ENCODE results near the gene ATP6V0A1. TPM values are rescaled to one million over a fixed set of nuclear protein-coding genes. Genes with fewer than 3 reads are reported as not detected.

ATP6V0A1 gene
- total RNA-seq (10 to 100 TPM; 11.1 to 18.0 (median 14.9) TPM), total RNA-seq (5.4 to 21.8 (median 12.3) reads per million in 29 experiments)
- 8.9 TPM for total RNA-seq (2013)

DNA sequence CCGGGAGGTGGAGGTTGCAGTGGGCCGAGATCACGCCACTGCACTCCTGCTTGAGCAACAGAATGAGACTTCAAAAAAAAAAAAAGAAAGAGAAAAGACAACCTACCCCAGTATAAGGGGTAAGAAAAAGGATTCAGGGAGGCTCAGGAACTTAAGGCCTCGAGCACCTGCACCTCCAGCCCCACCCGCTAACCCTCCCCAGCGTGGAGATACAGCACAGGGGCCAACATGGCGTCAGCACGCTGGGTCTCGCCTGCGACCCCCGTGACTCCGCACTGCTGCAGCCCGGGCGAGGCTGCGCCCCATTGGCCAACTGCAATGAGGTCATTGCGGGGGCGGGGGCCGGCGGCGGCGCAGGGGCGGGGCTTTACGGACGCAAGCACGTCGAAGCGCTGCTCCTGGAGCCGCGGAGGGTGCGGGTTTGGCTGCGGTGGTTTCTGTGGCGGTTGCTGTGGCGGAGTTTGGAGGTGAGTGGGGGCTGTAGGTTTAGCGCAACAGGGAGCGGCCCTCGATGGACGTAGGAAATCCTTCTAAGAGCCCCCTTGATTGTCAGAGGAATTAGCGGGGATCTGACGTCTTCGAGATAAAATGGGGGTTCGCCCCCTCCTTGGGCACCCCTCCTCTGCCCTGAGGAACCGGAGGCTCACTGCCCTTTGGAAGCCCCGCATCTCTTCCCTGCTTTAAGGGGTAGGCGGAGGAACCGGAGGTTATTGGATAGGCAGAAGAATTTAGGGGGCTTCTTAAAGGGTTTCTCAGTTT, at the start of gene ATP6V0A1:
TSS of gene ATP6V0A1 (plus strand) at position 382 of the 759 bp plus-strand sequence. CDS start 2,017 bp downstream, outside the sequence.
- Mint-ChIP-seq H3K4me3 (peak within 1 kb of the TSS; percentile 90 to 95 (median 91)), H3K27me3 (peaks cover 0 to 3% of the 10 kb centered on the region in 2 donors), H3K27ac (peak within 1 kb of the TSS; percentile 83 to 86), H3K4me1 (peaks cover 41 to 51% (median 42%) of the 10 kb centered on the region in 3 donors), H3K9me3 (no peaks in the 10 kb centered on the region), H3K36me3 (peaks cover 8% of the 10 kb centered on the region)
- ChIA-PET CTCF (interaction anchor here in 1 of 2 donors (0.6 kb wide), 1 partner anchor 342 kb away, joined by 3 read pairs; no protein-coding TSS in a partner anchor), POLR2A (no interaction called here)
- under 1% methylated on average over 26 of the region's 45 CpGs for WGBS (ENCODE audit: insufficient coverage)
- DNase-seq: peak; percentile 68 to 89 (median 81)
- no peaks in the 10 kb centered on the region for H3K27me3 ChIP-seq (replicated peaks in 1 of 2; ENCODE audit: control insufficient read depth in 2 of 2, extremely low read depth in 1 of 2, insufficient read depth in 2 of 2, low read length in 1 of 2)
- ATAC-seq (replicated peaks in 1 of 4): peak; percentile 89 to 94 (median 91)
- H3K4me3 ChIP-seq (ENCODE audit: control insufficient read depth in 1 of 2, extremely low read depth in 1 of 2, low read length in 1 of 2): peak within 1 kb of the TSS; percentile 46 to 95
- H3K4me1 ChIP-seq (ENCODE audit: control insufficient read depth in 1 of 2, extremely low read depth in 1 of 2, insufficient read depth in 2 of 2, low read length in 2 of 2): peaks cover 25 to 39% of the 10 kb centered on the region in 2 experiments
- no peaks in the 10 kb centered on the region for H3K9me3 ChIP-seq
- no peaks in the 10 kb centered on the region for H3K36me3 ChIP-seq (ENCODE audit: control insufficient read depth in 2 of 2, extremely low read depth in 1 of 2, insufficient read depth in 1 of 2, low read length in 1 of 2)
- peak within 1 kb of the TSS; percentile 10 for H3K27ac ChIP-seq (ENCODE audit: low read length)

DNA sequence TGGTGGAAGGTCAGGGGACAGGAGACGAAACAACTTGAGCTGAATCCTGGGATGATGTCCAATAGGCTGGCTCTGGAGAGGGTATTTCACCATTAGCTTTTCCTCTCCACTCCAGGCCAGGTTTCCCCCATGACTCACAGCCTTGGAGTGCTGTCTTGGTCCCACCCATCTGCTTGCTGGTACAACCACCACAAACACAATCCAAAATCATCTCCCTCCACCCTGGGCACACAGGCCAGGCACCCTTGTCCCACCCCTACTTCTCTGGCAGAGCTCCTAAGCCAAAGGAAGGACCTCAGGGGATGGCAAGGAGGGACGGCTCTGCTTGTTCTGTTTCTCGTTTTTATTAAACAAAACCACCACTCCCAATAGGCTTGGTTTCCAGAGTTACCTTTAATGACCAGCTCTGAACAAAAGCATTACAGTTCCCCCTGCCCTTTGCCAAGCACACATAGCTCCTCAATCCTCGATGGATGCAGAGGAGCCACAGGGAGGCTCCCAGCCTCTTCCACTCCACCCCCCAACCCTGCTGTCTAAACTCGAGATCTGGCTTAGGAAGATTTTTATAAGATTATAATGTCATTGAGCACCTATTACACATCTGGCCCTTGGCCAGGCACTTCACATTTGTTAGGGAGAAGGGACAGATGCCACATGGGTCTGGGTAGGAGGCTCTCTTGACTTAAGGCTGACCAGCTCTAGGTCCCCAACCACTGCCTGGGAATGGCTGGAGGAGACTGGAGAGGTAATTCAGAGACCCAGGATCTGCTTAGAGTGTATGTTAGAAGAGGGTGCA, 49.0 kb upstream of the ATP6V0A1 start:
- WGBS (ENCODE audit: insufficient coverage): 80% methylated on average over 1 of the region's 5 CpGs
- H3K4me3 Mint-ChIP-seq: no peak overlapping the region
- H3K27ac Mint-ChIP-seq: peak overlapping the region in 1 of 2 donors; percentile 11
- ChIA-PET POLR2A (no interaction called here), CTCF (interaction anchor here in 1 of 2 donors (0.7 to 0.8 kb wide), 2 partner anchors 88 to 964 kb away, joined by 3 read pairs; no protein-coding TSS in a partner anchor)
- no peaks in the 10 kb centered on the region for H3K9me3 ChIP-seq
- no peak overlapping the region for H3K4me3 ChIP-seq (ENCODE audit: control insufficient read depth in 1 of 2, extremely low read depth in 1 of 2, low read length in 1 of 2)
- H3K27me3 ChIP-seq (replicated peaks in 1 of 2; ENCODE audit: control insufficient read depth in 2 of 2, extremely low read depth in 1 of 2, insufficient read depth in 2 of 2, low read length in 1 of 2): peaks cover 0 to 9% of the 10 kb centered on the region in 2 experiments
- H3K9me3 Mint-ChIP-seq: no peaks in the 10 kb centered on the region
- peaks cover 14 to 21% (median 19%) of the 10 kb centered on the region in 3 donors for H3K4me1 Mint-ChIP-seq
- no peak for DNase-seq
- H3K36me3 ChIP-seq (ENCODE audit: control insufficient read depth in 2 of 2, extremely low read depth in 1 of 2, insufficient read depth in 1 of 2, low read length in 1 of 2): no peaks in the 10 kb centered on the region
- ATAC-seq (replicated peaks in 1 of 4): no peak
- no peaks in the 10 kb centered on the region for H3K27me3 Mint-ChIP-seq
- H3K27ac ChIP-seq (ENCODE audit: low read length): no peak overlapping the region
- no peaks in the 10 kb centered on the region for H3K36me3 Mint-ChIP-seq
- peaks cover 14 to 21% of the 10 kb centered on the region in 2 experiments for H3K4me1 ChIP-seq (ENCODE audit: control insufficient read depth in 1 of 2, extremely low read depth in 1 of 2, insufficient read depth in 2 of 2, low read length in 2 of 2)

DNA sequence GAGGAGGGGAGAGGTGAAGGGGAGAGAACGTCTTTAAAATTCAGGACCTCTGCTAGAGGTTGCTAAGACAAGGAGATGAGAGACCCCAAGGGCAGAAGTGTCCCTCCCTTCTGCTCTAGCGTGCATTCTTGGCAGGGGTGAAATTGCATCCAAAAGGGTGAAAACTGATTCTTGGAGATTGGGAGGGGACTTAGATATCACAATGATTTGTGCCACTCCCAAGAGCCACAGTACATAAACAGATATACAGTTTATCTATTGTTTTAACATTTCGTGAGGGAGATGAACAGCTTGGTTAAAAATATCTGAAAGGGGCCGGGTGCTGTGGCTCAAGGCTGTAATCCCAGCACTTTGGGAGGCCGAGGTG, 48.4 kb upstream of the ATP6V0A1 start:
- H3K27me3 Mint-ChIP-seq: no peaks in the 10 kb centered on the region
- DNase-seq (no peak), ATAC-seq (replicated peaks in 1 of 4) (no peak)
- H3K27me3 ChIP-seq (replicated peaks in 1 of 2; ENCODE audit: control insufficient read depth in 2 of 2, extremely low read depth in 1 of 2, insufficient read depth in 2 of 2, low read length in 1 of 2): peaks cover 0 to 5% of the 10 kb centered on the region in 2 experiments
- H3K27ac ChIP-seq (ENCODE audit: low read length): no peak overlapping the region
- H3K36me3 ChIP-seq (ENCODE audit: control insufficient read depth in 2 of 2, extremely low read depth in 1 of 2, insufficient read depth in 1 of 2, low read length in 1 of 2): no peaks in the 10 kb centered on the region
- no peaks in the 10 kb centered on the region for H3K36me3 Mint-ChIP-seq
- no peaks in the 10 kb centered on the region for H3K9me3 ChIP-seq
- H3K4me3 ChIP-seq (ENCODE audit: control insufficient read depth in 1 of 2, extremely low read depth in 1 of 2, low read length in 1 of 2): no peak overlapping the region
- H3K9me3 Mint-ChIP-seq: no peaks in the 10 kb centered on the region
- POLR2A ChIA-PET: no interaction called here
- no peak overlapping the region for H3K27ac Mint-ChIP-seq
- H3K4me3 Mint-ChIP-seq: no peak overlapping the region
- H3K4me1 ChIP-seq (ENCODE audit: control insufficient read depth in 1 of 2, extremely low read depth in 1 of 2, insufficient read depth in 2 of 2, low read length in 2 of 2): peaks cover 16 to 27% of the 10 kb centered on the region in 2 experiments
- CTCF ChIA-PET: no interaction called here
- whole genome bisulfite sequencing (ENCODE audit: insufficient coverage): 87% methylated on average over 4 of the region's 5 CpGs
- H3K4me1 Mint-ChIP-seq: peaks cover 20 to 26% (median 25%) of the 10 kb centered on the region in 3 donors

DNA sequence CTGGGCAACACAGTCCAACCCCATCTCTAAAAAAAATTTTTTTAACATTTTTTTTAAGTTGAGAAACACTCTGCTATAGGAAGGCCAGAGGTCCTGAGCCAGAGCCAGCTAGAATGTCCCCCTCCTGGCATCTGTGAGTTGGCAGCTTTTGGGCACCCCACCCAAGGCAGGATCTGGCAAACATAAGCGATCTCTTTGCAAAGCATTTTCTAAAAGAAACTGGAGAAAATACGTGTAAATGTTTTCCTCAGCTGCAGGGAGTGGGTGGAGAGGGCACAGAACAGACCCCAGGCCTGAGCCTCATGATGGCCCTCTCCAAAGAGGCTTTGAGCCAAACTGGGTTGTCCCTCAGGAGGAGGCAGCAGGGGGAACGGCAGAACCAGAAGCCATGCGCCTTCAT, 47.3 kb upstream of the ATP6V0A1 start:
- Mint-ChIP-seq H3K9me3 (no peaks in the 10 kb centered on the region), H3K27ac (no peak overlapping the region), H3K4me3 (no peak overlapping the region), H3K4me1 (peaks cover 27 to 31% (median 28%) of the 10 kb centered on the region in 3 donors), H3K36me3 (no peaks in the 10 kb centered on the region), H3K27me3 (no peaks in the 10 kb centered on the region)
- ChIA-PET POLR2A (interaction anchor here in 1 of 2 donors (0.6 kb wide), 1 partner anchor 260 kb away, joined by 3 read pairs; no protein-coding TSS in a partner anchor), CTCF (interaction anchor here in 1 of 2 donors (0.6 to 0.7 kb wide), 3 partner anchors 73 to 205 kb away, joined by 3 to 5 read pairs (median 4); no protein-coding TSS in a partner anchor)
- H3K4me3 ChIP-seq (ENCODE audit: control insufficient read depth in 1 of 2, extremely low read depth in 1 of 2, low read length in 1 of 2): no peak overlapping the region
- H3K36me3 ChIP-seq (ENCODE audit: control insufficient read depth in 2 of 2, extremely low read depth in 1 of 2, insufficient read depth in 1 of 2, low read length in 1 of 2): no peaks in the 10 kb centered on the region
- DNase-seq (no peak), ATAC-seq (replicated peaks in 1 of 4) (no peak)
- H3K9me3 ChIP-seq: no peaks in the 10 kb centered on the region
- 81% methylated on average over 2 of the region's 4 CpGs for WGBS (ENCODE audit: insufficient coverage)
- H3K4me1 ChIP-seq (ENCODE audit: control insufficient read depth in 1 of 2, extremely low read depth in 1 of 2, insufficient read depth in 2 of 2, low read length in 2 of 2): peaks cover 15 to 25% of the 10 kb centered on the region in 2 experiments
- no peak overlapping the region for H3K27ac ChIP-seq (ENCODE audit: low read length)
- H3K27me3 ChIP-seq (replicated peaks in 1 of 2; ENCODE audit: control insufficient read depth in 2 of 2, extremely low read depth in 1 of 2, insufficient read depth in 2 of 2, low read length in 1 of 2): peaks cover 0 to 4% of the 10 kb centered on the region in 2 experiments

DNA sequence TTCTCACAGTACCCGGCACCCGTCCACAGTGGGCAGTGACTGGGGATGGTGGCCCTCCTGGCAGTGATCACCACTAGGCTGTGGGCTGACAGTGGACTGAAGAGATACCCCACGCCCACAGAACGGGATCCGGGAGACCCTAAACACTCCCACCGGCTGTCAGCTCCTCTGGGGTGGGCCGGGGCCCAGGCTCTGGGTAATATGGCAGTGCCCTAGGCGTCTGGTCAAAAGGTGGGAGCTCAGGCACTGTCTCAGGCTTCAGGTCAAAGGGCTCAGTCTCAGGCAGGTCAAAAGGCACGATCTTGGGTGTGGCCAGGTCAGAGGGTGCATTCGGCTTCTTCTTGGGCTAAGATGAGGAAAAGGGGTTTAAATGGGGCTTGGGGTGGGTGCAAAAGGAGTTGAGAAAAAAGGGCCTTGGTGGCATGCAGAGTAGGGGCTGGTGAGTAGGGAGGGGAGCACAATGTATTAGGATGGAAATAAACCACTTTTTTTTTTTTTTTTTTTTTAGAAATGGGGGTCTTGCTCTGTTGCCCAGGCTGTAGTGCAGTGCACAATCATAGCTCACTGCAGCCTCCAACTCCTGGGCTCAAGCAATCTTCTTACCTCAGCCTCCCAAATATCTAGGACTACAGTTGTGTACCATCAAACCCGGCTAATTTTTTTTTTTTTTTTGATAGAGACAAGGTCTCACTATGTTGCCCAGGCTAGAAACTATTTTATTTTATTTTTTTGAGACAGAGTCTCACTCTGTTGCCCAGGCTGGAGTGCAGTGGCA, 46.6 kb upstream of the ATP6V0A1 start:
- H3K36me3 ChIP-seq (ENCODE audit: control insufficient read depth in 2 of 2, extremely low read depth in 1 of 2, insufficient read depth in 1 of 2, low read length in 1 of 2): no peaks in the 10 kb centered on the region
- WGBS (ENCODE audit: insufficient coverage): 94% methylated on average over 8 of the region's 11 CpGs
- no peak for ATAC-seq (replicated peaks in 1 of 4)
- Mint-ChIP-seq H3K9me3 (no peaks in the 10 kb centered on the region), H3K36me3 (no peaks in the 10 kb centered on the region), H3K4me3 (no peak overlapping the region), H3K27ac (no peak overlapping the region), H3K4me1 (peaks cover 23 to 31% (median 25%) of the 10 kb centered on the region in 3 donors), H3K27me3 (no peaks in the 10 kb centered on the region)
- peaks cover 0 to 4% of the 10 kb centered on the region in 2 experiments for H3K27me3 ChIP-seq (replicated peaks in 1 of 2; ENCODE audit: control insufficient read depth in 2 of 2, extremely low read depth in 1 of 2, insufficient read depth in 2 of 2, low read length in 1 of 2)
- no peak overlapping the region for H3K4me3 ChIP-seq (ENCODE audit: control insufficient read depth in 1 of 2, extremely low read depth in 1 of 2, low read length in 1 of 2)
- POLR2A ChIA-PET: no interaction called here
- no peaks in the 10 kb centered on the region for H3K9me3 ChIP-seq
- CTCF ChIA-PET: interaction anchor here (0.6 to 0.7 kb wide), 4 partner anchors 20 to 206 kb away, joined by 3 to 5 read pairs (median 4); no protein-coding TSS in a partner anchor
- no peak for DNase-seq
- peaks cover 10 to 23% of the 10 kb centered on the region in 2 experiments for H3K4me1 ChIP-seq (ENCODE audit: control insufficient read depth in 1 of 2, extremely low read depth in 1 of 2, insufficient read depth in 2 of 2, low read length in 2 of 2)
- H3K27ac ChIP-seq (ENCODE audit: low read length): no peak overlapping the region

Data from T-cell (primary cell).